ENCODE measurements around the gene NCS1. TPM values are rescaled to one million over a fixed set of nuclear protein-coding genes. Genes with fewer than 3 reads are reported as not detected.
A peak's percentile ranks its signal among the peaks of the same experiment; 100 is the strongest.
"Not testable (repeated sequence)": the region's sequence is repeated elsewhere in the genome, so short reads cannot be mapped to it uniquely, and the experiment has no call there.

The NCS1 gene
- total RNA-seq, 1 donor from 2014 or later = 126 TPM

- H3K79me2 ChIP-seq (ENCODE audit: insufficient read depth, low read length) = no peaks in the 10 kb centered on the region
- Mint-ChIP-seq H3K27ac (ENCODE audit: unreplicated experiment) (no peak overlapping the region), H3K27me3 (ENCODE audit: low read depth, unreplicated experiment) (peaks cover 9% of the 10 kb centered on the region), H3K4me3 (ENCODE audit: unreplicated experiment) (no peak overlapping the region), H3K36me3 (ENCODE audit: low read depth, unreplicated experiment) (no peaks in the 10 kb centered on the region), H3K4me1 (ENCODE audit: low read depth, unreplicated experiment) (peaks cover 5% of the 10 kb centered on the region), H3K9me3 (ENCODE audit: unreplicated experiment) (peaks cover 3% of the 10 kb centered on the region)
- no peaks in the 10 kb centered on the region for H3K36me3 ChIP-seq (ENCODE audit: insufficient read depth, low read length)
- no peak for TF ChIP-seq EZH2 (IDR thresholded peaks at IDR 0.05; ENCODE audit: insufficient read depth, low read length)
- no peak for TF ChIP-seq CTCF (IDR thresholded peaks at IDR 0.05; ENCODE audit: insufficient read depth, low read depth, low read length)
- H3K4me2 ChIP-seq (ENCODE audit: low read length) = no peak overlapping the region
- peak; percentile 83 for DNase-seq (ENCODE audit: low read depth)
- no peak overlapping the region for H3K9ac ChIP-seq (ENCODE audit: low read length)
- H3K27me3 ChIP-seq (ENCODE audit: insufficient read depth, low read length) = peaks cover 11% of the 10 kb centered on the region
- H2AFZ ChIP-seq (ENCODE audit: low read depth, low read length) = no peak overlapping the region
- H3K4me3 ChIP-seq (ENCODE audit: insufficient read depth, low read depth, low read length) = no peak overlapping the region
- no peaks in the 10 kb centered on the region for H3K9me3 ChIP-seq (ENCODE audit: insufficient read depth, low read depth, low read length)
- no peaks in the 10 kb centered on the region for H4K20me1 ChIP-seq (ENCODE audit: insufficient read depth, low read length)
- peaks cover 4% of the 10 kb centered on the region for H3K4me1 ChIP-seq (ENCODE audit: insufficient read depth, low read length)
- FAIRE-seq = no peak
- H3K27ac ChIP-seq (ENCODE audit: low read depth, low read length) = no peak overlapping the region
These were observed 103.9 kb downstream of the NCS1 start for GRCh38 chr9:130276121-130276520.

- no peak overlapping the region for H3K27ac Mint-ChIP-seq (ENCODE audit: unreplicated experiment)
- no peak overlapping the region for H3K4me2 ChIP-seq (ENCODE audit: low read length)
- DNase-seq (ENCODE audit: low read depth) (no peak), FAIRE-seq (no peak)
- no peaks in the 10 kb centered on the region for H3K36me3 Mint-ChIP-seq (ENCODE audit: low read depth, unreplicated experiment)
- peaks cover 14% of the 10 kb centered on the region for H3K27me3 Mint-ChIP-seq (ENCODE audit: low read depth, unreplicated experiment)
- peaks cover 7% of the 10 kb centered on the region for H3K27me3 ChIP-seq (ENCODE audit: insufficient read depth, low read length)
- H3K36me3 ChIP-seq (ENCODE audit: insufficient read depth, low read length) = no peaks in the 10 kb centered on the region
- no peaks in the 10 kb centered on the region for H4K20me1 ChIP-seq (ENCODE audit: insufficient read depth, low read length)
- no peak overlapping the region for H3K4me3 Mint-ChIP-seq (ENCODE audit: unreplicated experiment)
- H3K9me3 ChIP-seq (ENCODE audit: insufficient read depth, low read depth, low read length) = no peaks in the 10 kb centered on the region
- no peaks in the 10 kb centered on the region for H3K79me2 ChIP-seq (ENCODE audit: insufficient read depth, low read length)
- H2AFZ ChIP-seq (ENCODE audit: low read depth, low read length) = no peak overlapping the region
- no peak for TF ChIP-seq CTCF (IDR thresholded peaks at IDR 0.05; ENCODE audit: insufficient read depth, low read depth, low read length)
- TF ChIP-seq EZH2 (IDR thresholded peaks at IDR 0.05; ENCODE audit: insufficient read depth, low read length) = no peak
- no peak overlapping the region for H3K9ac ChIP-seq (ENCODE audit: low read length)
- no peak overlapping the region for H3K27ac ChIP-seq (ENCODE audit: low read depth, low read length)
- H3K9me3 Mint-ChIP-seq (ENCODE audit: unreplicated experiment) = peaks cover 3% of the 10 kb centered on the region
- no peak overlapping the region for H3K4me3 ChIP-seq (ENCODE audit: insufficient read depth, low read depth, low read length)
- peaks cover 5% of the 10 kb centered on the region for H3K4me1 Mint-ChIP-seq (ENCODE audit: low read depth, unreplicated experiment)
- peaks cover 4% of the 10 kb centered on the region for H3K4me1 ChIP-seq (ENCODE audit: insufficient read depth, low read length)
These were observed 104.8 kb downstream of the NCS1 start for GRCh38 chr9:130276955-130277354.

- not testable (repeated sequence) for H3K9me3 ChIP-seq (ENCODE audit: insufficient read depth, low read depth, low read length); FAIRE-seq; H3K9ac ChIP-seq (ENCODE audit: low read length); H3K9me3 Mint-ChIP-seq (ENCODE audit: unreplicated experiment); H3K79me2 ChIP-seq (ENCODE audit: insufficient read depth, low read length); H3K4me1 ChIP-seq (ENCODE audit: insufficient read depth, low read length); DNase-seq (ENCODE audit: low read depth); H2AFZ ChIP-seq (ENCODE audit: low read depth, low read length); H3K27me3 ChIP-seq (ENCODE audit: insufficient read depth, low read length); H3K4me3 ChIP-seq (ENCODE audit: insufficient read depth, low read depth, low read length); H3K4me3 Mint-ChIP-seq (ENCODE audit: unreplicated experiment); H3K4me2 ChIP-seq (ENCODE audit: low read length); H3K27ac ChIP-seq (ENCODE audit: low read depth, low read length); H3K27ac Mint-ChIP-seq (ENCODE audit: unreplicated experiment); H3K36me3 ChIP-seq (ENCODE audit: insufficient read depth, low read length); H3K36me3 Mint-ChIP-seq (ENCODE audit: low read depth, unreplicated experiment); H3K4me1 Mint-ChIP-seq (ENCODE audit: low read depth, unreplicated experiment); H4K20me1 ChIP-seq (ENCODE audit: insufficient read depth, low read length)
- H3K27me3 Mint-ChIP-seq (ENCODE audit: low read depth, unreplicated experiment) = peaks cover 18% of the 10 kb centered on the region
These were observed 105.3 kb downstream of the NCS1 start for GRCh38 chr9:130277525-130277924.

Measured in astrocyte (in vitro differentiated cells and primary cell).